Naive thymus-derived CD4-positive, alpha-beta T cell (primary cell): Measurements from ENCODE around the gene EEIG2. TPM values are rescaled to one million over a fixed set of nuclear protein-coding genes. Genes with fewer than 3 reads are reported as not detected.
"Not testable (repeated sequence)": the region's sequence is repeated elsewhere in the genome, so short reads cannot be mapped to it uniquely, and the experiment has no call there.

ENCODE experiments used
- ATAC-seq: fragments of 150-1000 bp; cut with Tn5 transposase; 2 replicates; pipeline ENCODE4 v1.10.0; 2021; ENCODE audit warnings: mild to moderate bottlenecking, moderate library complexity
- CTCF ChIA-PET: fragments of 350-600 bp; sonication (Branson Sonifier 250); formaldehyde crosslinking; loops from one replicate; lab custom pipeline; 2021; ENCODE audit warnings: antibody characterized with exemption; lab: Charles Lee
- POLR2A ChIA-PET: fragments of 350-600 bp; sonication (Branson Sonifier 250); formaldehyde crosslinking; loops from one replicate; lab custom pipeline; 2021; ENCODE audit warnings: antibody characterized with exemption, inconsistent platforms; lab: Charles Lee
- DNase-seq, 9 donors: peaks; one replicate each; pipeline versions ENCODE4 v3.0.0 to v3.0.0-alpha.2; 2020 to 2022; ENCODE audit warnings: mixed read lengths in 1 of 9
- H3K27ac ChIP-seq: one replicate; pipeline ENCODE4 v1.7.0; 2013; ENCODE audit warnings: mild to moderate bottlenecking, low read depth, low read length, moderate library complexity
- H3K27me3 ChIP-seq, 2 donors: one replicate each; pipeline ENCODE4 v1.7.0; 2013; ENCODE audit warnings: low read length in 2 of 2, mild to moderate bottlenecking in 2 of 2, moderate library complexity in 2 of 2; ENCODE audit not compliant: control insufficient read depth in 2 of 2, insufficient read depth in 2 of 2
- H3K36me3 ChIP-seq, 3 experiments: 1 replicate in 2 of 3; 2 replicates in 1 of 3; pipeline ENCODE4 v1.7.0; 2013; ENCODE audit warnings: low read length in 3 of 3, mild to moderate bottlenecking in 3 of 3, moderate library complexity in 1 of 3; ENCODE audit not compliant: insufficient read depth in 3 of 3, control insufficient read depth in 2 of 3
- H3K4me1 ChIP-seq, 2 donors: one replicate each; pipeline ENCODE4 v1.7.0; 2013; ENCODE audit warnings: low read length in 2 of 2, mild to moderate bottlenecking in 2 of 2, moderate library complexity in 1 of 2; ENCODE audit not compliant: control insufficient read depth in 2 of 2, insufficient read depth in 2 of 2
- H3K4me3 ChIP-seq: 2 replicates; pipeline ENCODE4 v1.7.0; 2013; ENCODE audit warnings: mild to moderate bottlenecking, low read length
- H3K9me3 ChIP-seq, 3 experiments: 1 replicate in 2 of 3; 2 replicates in 1 of 3; pipeline ENCODE4 v1.7.0; 2013; ENCODE audit warnings: low read length in 3 of 3; ENCODE audit not compliant: control insufficient read depth in 2 of 3
- H3K27ac Mint-ChIP-seq, 9 donors: one replicate each; pipeline ENCODE4 v1.8.0; 2020 to 2022; ENCODE audit warnings: mixed read lengths in 9 of 9, mild to moderate bottlenecking in 8 of 9, moderate library complexity in 5 of 9, inconsistent platforms in 2 of 9
- H3K27me3 Mint-ChIP-seq, 5 donors: one replicate each; pipeline ENCODE4 v1.8.0; 2021 to 2022; ENCODE audit warnings: mixed read lengths in 5 of 5, mild to moderate bottlenecking in 1 of 5
- H3K36me3 Mint-ChIP-seq, 5 donors: one replicate each; pipeline ENCODE4 v1.8.0; 2020 to 2022; ENCODE audit warnings: mixed read lengths in 5 of 5, mild to moderate bottlenecking in 3 of 5, inconsistent platforms in 1 of 5
- H3K4me1 Mint-ChIP-seq, 7 donors: one replicate each; pipeline ENCODE4 v1.8.0; 2020 to 2022; ENCODE audit warnings: mixed read lengths in 7 of 7, mild to moderate bottlenecking in 3 of 7, inconsistent platforms in 1 of 7
- H3K4me3 Mint-ChIP-seq, 10 donors: one replicate each; pipeline ENCODE4 v1.8.0; 2020 to 2022; ENCODE audit warnings: mild to moderate bottlenecking in 10 of 10, mixed read lengths in 10 of 10, moderate library complexity in 6 of 10, inconsistent platforms in 2 of 10
- H3K9me3 Mint-ChIP-seq, 11 donors: one replicate each; pipeline ENCODE4 v1.8.0; 2020 to 2022; ENCODE audit warnings: mixed read lengths in 11 of 11, mild to moderate bottlenecking in 4 of 11, inconsistent platforms in 1 of 11, moderate library complexity in 1 of 11
- intact Hi-C, 2 donors: fragments of 100-400 bp; cut with micrococcal nuclease; formaldehyde crosslinking; loops; one replicate each; pipeline ENCODE4 v1.15.1; 2023
- polyA plus RNA-seq, 2 donors: library from polyadenylated mRNA; unstranded; fragments of 300-500 nt; fragmentation: Illumina TruSeq; gene quantifications; one replicate each; pipeline ENCODE4 v1.2.3, GENCODE V29; 2021
- total RNA-seq, 6 experiments: library from RNA in 5 of 6; stranded (reverse) in 5 of 6; gene quantifications; 1 replicate in 5 of 6; 2 replicates in 1 of 6; pipeline ENCODE4 v1.2.3 and lab custom pipeline; 2021 to 2026

The EEIG2 gene
- total and polyA plus RNA-seq, 7 experiments from 2014 or later, result 0.72 to 15.9 (median 8.6) TPM

- POLR2A ChIA-PET, result no interaction called here
- Histone ChIP-seq H3K9me3 (no peaks in the 10 kb centered on the region), H3K27ac (no peak overlapping the region), H3K4me1 (no peaks in the 10 kb centered on the region), H3K4me3 (no peak overlapping the region), H3K36me3 (no peaks in the 10 kb centered on the region), H3K27me3 (no peaks in the 10 kb centered on the region)
- intact Hi-C loops, result no loop called here
- no peak overlapping the region for H3K27ac Mint-ChIP-seq
- DNase-seq (no peak), ATAC-seq (no peak)
- peaks cover 0 to 2% (median 0%) of the 10 kb centered on the region in 11 donors for H3K9me3 Mint-ChIP-seq
- CTCF ChIA-PET, result interaction anchor here (0.8 kb wide), 1 partner anchor 27 kb away, joined by 3 read pairs; the partner anchor contains the start of gene EEIG2
- no peaks in the 10 kb centered on the region for H3K36me3 Mint-ChIP-seq
- peaks cover 2 to 18% (median 6%) of the 10 kb centered on the region in 5 donors for H3K27me3 Mint-ChIP-seq
- H3K4me3 Mint-ChIP-seq, result no peak overlapping the region
- H3K4me1 Mint-ChIP-seq, result peaks cover 0 to 2% (median 0%) of the 10 kb centered on the region in 7 donors
Observed at GRCh38 chr1:108532730-108533129, 27.2 kb upstream of the EEIG2 start.

DNA sequence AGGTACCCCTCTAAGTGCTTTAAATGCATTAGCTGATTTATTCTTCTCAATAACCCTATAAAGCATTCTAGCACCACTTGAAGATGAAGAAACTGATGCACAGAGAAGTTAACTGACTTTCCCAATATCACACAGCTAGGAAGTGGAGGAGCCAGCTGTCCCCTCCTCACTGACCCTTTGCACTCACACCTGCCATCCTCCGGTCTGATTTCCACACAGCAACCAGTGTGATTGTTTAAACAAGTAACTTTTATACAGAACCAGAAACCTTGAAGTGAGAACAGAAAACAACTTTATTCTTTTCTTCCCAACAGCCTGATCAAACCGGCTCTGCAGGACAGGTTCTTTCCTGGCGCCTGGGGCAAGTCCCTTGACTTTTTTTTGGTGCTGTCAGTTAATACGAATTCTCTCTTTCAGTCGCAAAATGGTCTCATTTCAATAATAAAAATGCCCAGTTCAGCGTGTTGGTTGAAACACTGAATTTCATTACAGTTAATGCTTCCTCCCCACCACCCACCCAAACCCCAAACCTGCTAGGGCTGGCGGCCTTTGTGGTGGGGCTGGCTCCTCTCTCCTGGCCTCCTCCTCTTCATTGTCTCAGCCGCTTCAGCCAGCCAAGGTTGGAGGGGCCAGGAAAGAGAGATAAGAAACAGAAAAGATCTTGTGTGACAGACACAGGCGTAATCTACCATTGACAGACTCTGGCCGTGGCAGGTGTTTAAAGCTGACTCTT lies 26.4 kb upstream of the EEIG2 start:
- no peaks in the 10 kb centered on the region for H3K27me3 ChIP-seq
- CTCF ChIA-PET, result interaction anchor here (0.8 kb wide), 1 partner anchor 26 kb away, joined by 3 read pairs; the partner anchor contains the start of gene EEIG2
- Mint-ChIP-seq H3K27me3 (peaks cover 3 to 25% (median 6%) of the 10 kb centered on the region in 5 donors), H3K36me3 (no peaks in the 10 kb centered on the region), H3K27ac (no peak overlapping the region), H3K4me1 (peaks cover 0 to 2% (median 0%) of the 10 kb centered on the region in 7 donors), H3K9me3 (peaks cover 0 to 9% (median 0%) of the 10 kb centered on the region in 11 donors), H3K4me3 (no peak overlapping the region)
- H3K36me3 ChIP-seq, result no peaks in the 10 kb centered on the region
- ATAC-seq (no peak), DNase-seq (no peak)
- intact Hi-C loops, result no loop called here
- POLR2A ChIA-PET, result no interaction called here
- no peak overlapping the region for H3K27ac ChIP-seq
- H3K4me1 ChIP-seq, result no peaks in the 10 kb centered on the region
- H3K4me3 ChIP-seq, result no peak overlapping the region
- H3K9me3 ChIP-seq, result no peaks in the 10 kb centered on the region

GRCh38 chr1:108534759-108535158 lies 25.1 kb upstream of the EEIG2 start:
- no peaks in the 10 kb centered on the region for H3K36me3 Mint-ChIP-seq
- no peak overlapping the region for H3K27ac ChIP-seq
- peaks cover 0 to 2% (median 0%) of the 10 kb centered on the region in 7 donors for H3K4me1 Mint-ChIP-seq
- no peaks in the 10 kb centered on the region for H3K4me1 ChIP-seq
- intact Hi-C loops, result no loop called here
- H3K9me3 ChIP-seq, result no peaks in the 10 kb centered on the region
- H3K4me3 Mint-ChIP-seq, result no peak overlapping the region
- H3K9me3 Mint-ChIP-seq, result peaks cover 0 to 9% (median 0%) of the 10 kb centered on the region in 11 donors
- ChIA-PET POLR2A (no interaction called here), CTCF (no interaction called here)
- no peaks in the 10 kb centered on the region for H3K36me3 ChIP-seq
- H3K4me3 ChIP-seq, result no peak overlapping the region
- no peaks in the 10 kb centered on the region for H3K27me3 ChIP-seq
- no peak for ATAC-seq
- peaks cover 5 to 33% (median 12%) of the 10 kb centered on the region in 5 donors for H3K27me3 Mint-ChIP-seq
- no peak overlapping the region for H3K27ac Mint-ChIP-seq
- DNase-seq, result no peak

DNA sequence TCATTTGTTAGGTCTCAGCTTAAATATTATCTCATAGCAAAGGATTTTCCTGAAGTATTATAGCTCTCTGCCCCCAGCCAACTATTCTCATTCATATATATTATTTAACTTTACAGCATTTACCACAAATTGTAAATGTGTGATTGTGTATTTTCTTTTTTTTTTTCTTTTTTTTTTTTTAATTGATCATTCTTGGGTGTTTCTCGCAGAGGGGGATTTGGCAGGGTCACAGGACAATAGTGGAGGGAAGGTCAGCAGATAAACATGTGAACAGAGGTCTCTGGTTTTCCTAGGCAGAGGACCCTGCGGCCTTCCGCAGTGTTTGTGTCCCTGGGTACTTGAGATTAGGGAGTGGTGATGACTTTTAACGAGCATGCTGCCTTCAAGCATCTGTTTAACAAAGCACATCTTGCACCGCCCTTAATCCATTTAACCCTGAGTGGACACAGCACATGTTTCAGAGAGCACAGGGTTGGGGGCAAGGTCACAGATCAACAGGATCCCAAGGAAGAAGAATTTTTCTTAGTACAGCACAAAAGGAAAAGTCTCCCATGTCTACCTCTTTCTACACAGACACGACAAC lies 24.5 kb upstream of the EEIG2 start:
- POLR2A ChIA-PET, H3K4me1 Mint-ChIP-seq, H3K27ac ChIP-seq, intact Hi-C loops, ATAC-seq, H3K36me3 ChIP-seq, H3K4me3 ChIP-seq, H3K36me3 Mint-ChIP-seq, H3K9me3 ChIP-seq, H3K4me1 ChIP-seq, CTCF ChIA-PET, H3K9me3 Mint-ChIP-seq, H3K27me3 ChIP-seq, H3K4me3 Mint-ChIP-seq, DNase-seq, H3K27ac Mint-ChIP-seq: not testable (repeated sequence)
- H3K27me3 Mint-ChIP-seq, result peaks cover 0 to 30% (median 12%) of the 10 kb centered on the region in 5 donors

DNA sequence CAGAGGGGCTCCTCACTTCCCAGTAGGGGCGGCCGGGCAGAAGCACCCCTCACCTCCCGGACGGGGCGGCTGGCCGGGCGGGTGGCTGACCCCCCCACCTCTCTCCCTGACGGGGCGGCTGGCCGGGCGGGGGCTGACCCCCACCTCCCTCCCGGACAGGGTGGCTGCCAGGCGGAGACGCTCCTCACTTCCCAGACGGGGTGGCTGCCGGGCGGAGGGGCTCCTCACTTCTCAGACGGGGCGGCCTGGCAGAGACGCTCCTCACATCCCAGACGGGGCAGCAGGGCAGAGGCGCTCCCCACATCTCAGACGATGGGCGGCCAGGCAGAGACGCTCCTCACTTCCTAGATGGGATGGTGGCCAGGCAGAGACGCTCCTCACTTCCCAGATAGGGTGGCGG lies 23.9 kb upstream of the EEIG2 start:
- peaks cover 4 to 35% (median 16%) of the 10 kb centered on the region in 5 donors for H3K27me3 Mint-ChIP-seq
- CTCF ChIA-PET, H3K27ac ChIP-seq, H3K9me3 ChIP-seq, DNase-seq, H3K27ac Mint-ChIP-seq, H3K36me3 Mint-ChIP-seq, H3K27me3 ChIP-seq, H3K4me1 ChIP-seq, ATAC-seq, H3K4me3 Mint-ChIP-seq, H3K36me3 ChIP-seq, intact Hi-C loops, H3K4me3 ChIP-seq, POLR2A ChIA-PET, H3K9me3 Mint-ChIP-seq, H3K4me1 Mint-ChIP-seq: not testable (repeated sequence)

GRCh38 chr1:108536791-108537190 lies 23.1 kb upstream of the EEIG2 start:
- H3K4me3 ChIP-seq, H3K36me3 ChIP-seq, H3K4me1 ChIP-seq, H3K27ac ChIP-seq, ATAC-seq, DNase-seq, H3K4me1 Mint-ChIP-seq, intact Hi-C loops, H3K9me3 Mint-ChIP-seq, H3K4me3 Mint-ChIP-seq, H3K27me3 ChIP-seq, H3K9me3 ChIP-seq, H3K27ac Mint-ChIP-seq, POLR2A ChIA-PET, H3K36me3 Mint-ChIP-seq, CTCF ChIA-PET: not testable (repeated sequence)
- peaks cover 5 to 39% (median 16%) of the 10 kb centered on the region in 5 donors for H3K27me3 Mint-ChIP-seq
